Nephron progenitor cell (in vitro differentiated cells): ENCODE measurements around the gene ASB12.

Experiments
- DNase-seq: peaks from one replicate; pipeline ENCODE4 v3.0.0; 2021
- H3K27ac Mint-ChIP-seq: 2 replicates; pipeline ENCODE4 v1.8.0; 2021; ENCODE audit warnings: mild to moderate bottlenecking, moderate library complexity, mixed read lengths
- H3K27me3 Mint-ChIP-seq: 2 replicates; pipeline ENCODE4 v1.8.0; 2021; ENCODE audit warnings: mild to moderate bottlenecking, low read depth, mixed read lengths; ENCODE audit not compliant: poor library complexity
- H3K36me3 Mint-ChIP-seq: 2 replicates; pipeline ENCODE4 v1.8.0; 2021; ENCODE audit warnings: low read depth, mixed read lengths
- H3K4me1 Mint-ChIP-seq: 2 replicates; pipeline ENCODE4 v1.8.0; 2021; ENCODE audit warnings: mixed read lengths
- H3K4me3 Mint-ChIP-seq: 2 replicates; pipeline ENCODE4 v1.8.0; 2021; ENCODE audit warnings: mild to moderate bottlenecking, moderate library complexity, mixed read lengths
- H3K9me3 Mint-ChIP-seq: 2 replicates; pipeline ENCODE4 v1.8.0; 2021; ENCODE audit warnings: mild to moderate bottlenecking, moderate library complexity, mixed read lengths
- TF ChIP-seq, protein P1 (sequence below): fragments of 200-600 bp; sonication (generic); IDR thresholded peaks from 2 replicates; pipeline ENCODE4 v1.5.0; 2021; ENCODE audit warnings: antibody characterized with exemption

The ASB12 gene

DNA sequence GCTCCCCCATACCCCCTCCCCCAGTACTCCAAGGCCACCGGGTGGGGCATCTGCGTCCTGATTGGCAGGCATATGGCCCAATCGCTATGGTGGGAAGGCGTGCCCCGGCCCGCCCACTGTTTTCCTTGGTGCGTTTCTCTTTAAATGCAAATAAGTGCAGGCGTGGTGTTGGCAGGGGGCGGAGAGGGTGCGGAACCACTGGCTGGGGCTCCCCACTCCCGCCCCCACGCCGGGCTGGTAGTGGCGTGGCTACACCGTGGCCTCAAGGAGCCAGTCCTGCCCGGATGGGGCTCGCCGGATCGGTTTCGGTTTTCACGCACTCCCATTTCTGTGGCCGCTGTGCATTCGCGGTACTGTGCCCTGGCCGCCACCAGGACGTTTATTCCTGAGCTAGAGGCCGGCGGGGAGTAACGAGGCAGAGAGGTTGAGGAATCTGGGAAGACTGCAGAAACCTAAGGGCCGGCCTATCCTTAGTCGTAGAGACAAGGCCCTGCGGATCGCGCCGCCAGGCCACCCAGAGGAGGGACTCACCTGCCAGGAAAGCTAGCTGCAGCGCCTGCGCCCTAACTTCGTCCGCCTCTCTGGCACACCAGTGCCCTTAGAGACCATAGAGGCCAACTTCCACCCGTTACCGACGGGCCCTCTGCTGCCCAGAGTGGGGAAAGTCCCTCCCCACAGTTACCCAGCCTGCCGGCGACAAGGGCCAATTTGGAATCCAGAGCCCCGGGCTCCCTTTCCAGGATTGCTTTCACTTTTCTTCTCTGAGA lies 24.5 kb downstream of the ASB12 start:
- Mint-ChIP-seq H3K27me3 (peaks cover 5% of the 10 kb centered on the region), H3K9me3 (peaks cover 40% of the 10 kb centered on the region), H3K4me3 (peak overlapping the region; percentile 80), H3K4me1 (peaks cover 34% of the 10 kb centered on the region), H3K36me3 (no peaks in the 10 kb centered on the region), H3K27ac (peak overlapping the region; percentile 95)
- DNase-seq = peak; percentile 90
- TF ChIP-seq, protein P1, sequence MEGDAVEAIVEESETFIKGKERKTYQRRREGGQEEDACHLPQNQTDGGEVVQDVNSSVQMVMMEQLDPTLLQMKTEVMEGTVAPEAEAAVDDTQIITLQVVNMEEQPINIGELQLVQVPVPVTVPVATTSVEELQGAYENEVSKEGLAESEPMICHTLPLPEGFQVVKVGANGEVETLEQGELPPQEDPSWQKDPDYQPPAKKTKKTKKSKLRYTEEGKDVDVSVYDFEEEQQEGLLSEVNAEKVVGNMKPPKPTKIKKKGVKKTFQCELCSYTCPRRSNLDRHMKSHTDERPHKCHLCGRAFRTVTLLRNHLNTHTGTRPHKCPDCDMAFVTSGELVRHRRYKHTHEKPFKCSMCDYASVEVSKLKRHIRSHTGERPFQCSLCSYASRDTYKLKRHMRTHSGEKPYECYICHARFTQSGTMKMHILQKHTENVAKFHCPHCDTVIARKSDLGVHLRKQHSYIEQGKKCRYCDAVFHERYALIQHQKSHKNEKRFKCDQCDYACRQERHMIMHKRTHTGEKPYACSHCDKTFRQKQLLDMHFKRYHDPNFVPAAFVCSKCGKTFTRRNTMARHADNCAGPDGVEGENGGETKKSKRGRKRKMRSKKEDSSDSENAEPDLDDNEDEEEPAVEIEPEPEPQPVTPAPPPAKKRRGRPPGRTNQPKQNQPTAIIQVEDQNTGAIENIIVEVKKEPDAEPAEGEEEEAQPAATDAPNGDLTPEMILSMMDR = no peak

DNA sequence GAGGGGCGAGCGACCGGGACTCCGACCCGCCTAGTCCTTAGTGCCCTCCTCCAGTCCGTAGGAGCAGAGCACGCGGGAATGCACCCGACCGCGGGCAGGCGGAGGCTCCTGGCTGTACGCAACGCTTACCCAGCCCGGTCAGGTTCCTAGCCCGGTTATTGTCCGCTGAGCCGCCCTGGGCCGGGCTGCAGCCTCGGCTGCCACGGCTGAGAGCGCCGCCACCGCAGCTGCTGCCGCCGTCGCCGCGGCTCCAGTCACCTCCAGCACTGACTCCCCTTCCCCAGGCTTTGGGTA lies 25.0 kb downstream of the ASB12 start, which contains the start of gene AMER1:
TSS of gene AMER1 (minus strand) at position 268 of the 294 bp plus-strand sequence. CDS start 12,422 bp downstream, outside the sequence.
- DNase-seq = no peak
- peaks cover 42% of the 10 kb centered on the region for H3K9me3 Mint-ChIP-seq
- TF ChIP-seq, protein P1 = no peak

GRCh38 chrX:64204701-64205440 lies 25.5 kb downstream of the ASB12 start:
- TF ChIP-seq, protein P1 = no peak
- Mint-ChIP-seq H3K27me3 (peaks cover 5% of the 10 kb centered on the region), H3K36me3 (peaks cover 3% of the 10 kb centered on the region), H3K27ac (peak overlapping the region; percentile 16), H3K9me3 (peaks cover 45% of the 10 kb centered on the region), H3K4me1 (peaks cover 40% of the 10 kb centered on the region), H3K4me3 (peak overlapping the region; percentile 89)
- DNase-seq = peak; percentile 38

More for the DNA sequence above, 25.0 kb downstream of the ASB12 start, which contains the start of gene AMER1:
- peak within 1 kb of the TSS; percentile 95 for H3K27ac Mint-ChIP-seq
- H3K4me3 Mint-ChIP-seq = peak within 1 kb of the TSS; percentile 89
- peaks cover 36% of the 10 kb centered on the region for H3K4me1 Mint-ChIP-seq
- no peaks in the 10 kb centered on the region for H3K36me3 Mint-ChIP-seq
- H3K27me3 Mint-ChIP-seq = peaks cover 5% of the 10 kb centered on the region

GRCh38 chrX:64204252-64204651 lies 26.2 kb downstream of the ASB12 start:
- TF ChIP-seq, protein P1 = no peak
- H3K27ac Mint-ChIP-seq = peak overlapping the region; percentile 16
- peaks cover 8% of the 10 kb centered on the region for H3K27me3 Mint-ChIP-seq
- H3K9me3 Mint-ChIP-seq = peaks cover 44% of the 10 kb centered on the region
- H3K36me3 Mint-ChIP-seq = peaks cover 7% of the 10 kb centered on the region
- peaks cover 44% of the 10 kb centered on the region for H3K4me1 Mint-ChIP-seq
- peak overlapping the region; percentile 89 for H3K4me3 Mint-ChIP-seq
- peak; percentile 19 for DNase-seq

DNA sequence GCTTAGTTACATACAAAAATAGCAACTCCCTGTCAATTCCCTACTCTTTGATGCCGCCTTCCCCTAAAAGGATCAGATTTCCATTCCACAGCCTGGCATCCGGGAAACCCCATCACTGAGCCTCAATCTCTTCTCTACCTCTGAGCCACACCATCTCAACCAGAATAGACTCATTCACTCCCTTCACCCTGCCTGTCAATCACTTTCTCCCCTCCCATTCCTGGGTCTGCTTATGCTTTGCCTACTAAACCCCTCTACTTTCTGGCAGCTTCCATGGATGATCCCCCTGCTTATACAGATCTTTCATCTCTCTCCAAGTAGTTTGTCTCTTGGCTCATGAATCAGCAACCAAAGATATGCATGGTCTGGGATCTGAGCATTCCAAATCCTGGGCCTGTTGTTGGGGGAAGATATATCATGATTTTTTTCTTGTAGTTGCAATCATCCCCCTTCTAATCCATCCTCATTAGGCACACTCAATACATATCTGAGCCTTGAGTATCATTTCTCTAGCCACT lies 27.5 kb downstream of the ASB12 start:
- peaks cover 44% of the 10 kb centered on the region for H3K4me1 Mint-ChIP-seq
- peaks cover 7% of the 10 kb centered on the region for H3K36me3 Mint-ChIP-seq
- TF ChIP-seq, protein P1 = no peak
- peak overlapping the region; percentile 89 for H3K4me3 Mint-ChIP-seq
- DNase-seq = no peak
- peak overlapping the region; percentile 71 for H3K27ac Mint-ChIP-seq
- H3K9me3 Mint-ChIP-seq = peaks cover 45% of the 10 kb centered on the region
- peaks cover 8% of the 10 kb centered on the region for H3K27me3 Mint-ChIP-seq
